Activated naive CD4-positive, alpha-beta T cell treated with anti-CD3 and anti-CD28 coated beads for 36 hours (primary cell): ENCODE results near the gene CHMP6. TPM values are rescaled to one million over a fixed set of nuclear protein-coding genes. Genes with fewer than 3 reads are reported as not detected.

Experiments
- CTCF ChIA-PET: fragments of 350-600 bp; sonication (Branson Sonifier 250); formaldehyde crosslinking; loops from one replicate; lab custom pipeline; 2021; ENCODE audit warnings: antibody characterized with exemption; lab: Charles Lee
- DNase-seq: peaks from one replicate; pipeline ENCODE4 v3.0.0-alpha.2; 2020
- H3K27ac Mint-ChIP-seq: one replicate; pipeline ENCODE4 v1.8.0; 2021; ENCODE audit warnings: mild to moderate bottlenecking, mixed read lengths
- H3K27me3 Mint-ChIP-seq: one replicate; pipeline ENCODE4 v1.8.0; 2021; ENCODE audit warnings: low read depth, mixed read lengths
- H3K36me3 Mint-ChIP-seq: one replicate; pipeline ENCODE4 v1.8.0; 2021; ENCODE audit warnings: low read depth, mixed read lengths
- H3K4me1 Mint-ChIP-seq: one replicate; pipeline ENCODE4 v1.8.0; 2021; ENCODE audit warnings: low read depth, mixed read lengths
- H3K4me3 Mint-ChIP-seq: one replicate; pipeline ENCODE4 v1.8.0; 2021; ENCODE audit warnings: mild to moderate bottlenecking, moderate library complexity, mixed read lengths
- H3K9me3 Mint-ChIP-seq: one replicate; pipeline ENCODE4 v1.8.0; 2021; ENCODE audit warnings: mixed read lengths
- intact Hi-C: fragments of 100-400 bp; cut with micrococcal nuclease; formaldehyde crosslinking; loops from one replicate; pipeline ENCODE4 v1.15.1; 2023
- total RNA-seq, 2 experiments: library from RNA; stranded (reverse); gene quantifications; one replicate each; pipeline ENCODE4 v1.2.3, GENCODE V29; 2021

Gene CHMP6
- total RNA-seq, 2 experiments from 2014 or later = 10.1 to 10.6 TPM

- H3K9me3 Mint-ChIP-seq = no peaks in the 10 kb centered on the region
Observed at GRCh38 chr17:81043725-81044427, 52.2 kb downstream of the CHMP6 start.

GRCh38 chr17:81044428-81044763 lies 52.8 kb downstream of the CHMP6 start:
- H3K9me3 Mint-ChIP-seq = no peaks in the 10 kb centered on the region
- H3K27me3 Mint-ChIP-seq = no peaks in the 10 kb centered on the region
- peaks cover 4% of the 10 kb centered on the region for H3K4me1 Mint-ChIP-seq
- no peaks in the 10 kb centered on the region for H3K36me3 Mint-ChIP-seq
- CTCF ChIA-PET = interaction anchor here (2.0 kb wide), 1 partner anchor 19 kb away, joined by 5 read pairs; no protein-coding TSS in a partner anchor
- intact Hi-C loops = no loop called here
- no peak overlapping the region for H3K27ac Mint-ChIP-seq
- no peak overlapping the region for H3K4me3 Mint-ChIP-seq
- DNase-seq = no peak

More at GRCh38 chr17:81043725-81044427, 52.2 kb downstream of the CHMP6 start:
- H3K27me3 Mint-ChIP-seq = no peaks in the 10 kb centered on the region
- no peaks in the 10 kb centered on the region for H3K4me1 Mint-ChIP-seq
- CTCF ChIA-PET = interaction anchor here (2.0 kb wide), 1 partner anchor 19 kb away, joined by 5 read pairs; no protein-coding TSS in a partner anchor
- no peak overlapping the region for H3K27ac Mint-ChIP-seq
- no peak for DNase-seq
- H3K36me3 Mint-ChIP-seq = no peaks in the 10 kb centered on the region
- no peak overlapping the region for H3K4me3 Mint-ChIP-seq
- intact Hi-C loops = no loop called here

GRCh38 chr17:81044764-81045589 lies 53.3 kb downstream of the CHMP6 start:
- H3K36me3 Mint-ChIP-seq = no peaks in the 10 kb centered on the region
- H3K4me3 Mint-ChIP-seq = no peak overlapping the region
- no peak for DNase-seq
- H3K9me3 Mint-ChIP-seq = no peaks in the 10 kb centered on the region
- intact Hi-C loops = no loop called here
- CTCF ChIA-PET = no interaction called here
- H3K27me3 Mint-ChIP-seq = no peaks in the 10 kb centered on the region
- peaks cover 7% of the 10 kb centered on the region for H3K4me1 Mint-ChIP-seq
- H3K27ac Mint-ChIP-seq = no peak overlapping the region

- Mint-ChIP-seq H3K4me1 (peaks cover 7% of the 10 kb centered on the region), H3K4me3 (no peak overlapping the region), H3K9me3 (no peaks in the 10 kb centered on the region), H3K27ac (no peak overlapping the region), H3K27me3 (no peaks in the 10 kb centered on the region), H3K36me3 (no peaks in the 10 kb centered on the region)
- CTCF ChIA-PET = no interaction called here
- no peak for DNase-seq
- intact Hi-C loops = no loop called here
Observed at GRCh38 chr17:81045590-81046095, 54.0 kb downstream of the CHMP6 start.

- Mint-ChIP-seq H3K27ac (no peak overlapping the region), H3K27me3 (no peaks in the 10 kb centered on the region), H3K4me3 (no peak overlapping the region), H3K9me3 (no peaks in the 10 kb centered on the region), H3K36me3 (no peaks in the 10 kb centered on the region), H3K4me1 (peaks cover 7% of the 10 kb centered on the region)
- intact Hi-C loops = no loop called here
- no peak for DNase-seq
- CTCF ChIA-PET = no interaction called here
Observed at GRCh38 chr17:81046132-81046769, 54.6 kb downstream of the CHMP6 start.

- H3K9me3 Mint-ChIP-seq = no peaks in the 10 kb centered on the region
- CTCF ChIA-PET = no interaction called here
- H3K4me1 Mint-ChIP-seq = peaks cover 7% of the 10 kb centered on the region
- H3K36me3 Mint-ChIP-seq = no peaks in the 10 kb centered on the region
- H3K4me3 Mint-ChIP-seq = no peak overlapping the region
- no peak overlapping the region for H3K27ac Mint-ChIP-seq
- intact Hi-C loops = no loop called here
- DNase-seq = no peak
- no peaks in the 10 kb centered on the region for H3K27me3 Mint-ChIP-seq
Observed at GRCh38 chr17:81046770-81047359, 55.2 kb downstream of the CHMP6 start.

- intact Hi-C loops = no loop called here
- CTCF ChIA-PET = no interaction called here
- no peaks in the 10 kb centered on the region for H3K36me3 Mint-ChIP-seq
- peaks cover 7% of the 10 kb centered on the region for H3K4me1 Mint-ChIP-seq
- H3K27ac Mint-ChIP-seq = no peak overlapping the region
- H3K27me3 Mint-ChIP-seq = no peaks in the 10 kb centered on the region
- H3K4me3 Mint-ChIP-seq = no peak overlapping the region
- H3K9me3 Mint-ChIP-seq = no peaks in the 10 kb centered on the region
- no peak for DNase-seq
Observed at GRCh38 chr17:81048827-81049371, 57.3 kb downstream of the CHMP6 start.

GRCh38 chr17:81049372-81049911 lies 57.8 kb downstream of the CHMP6 start:
- intact Hi-C loops = no loop called here
- Mint-ChIP-seq H3K36me3 (no peaks in the 10 kb centered on the region), H3K4me1 (peaks cover 7% of the 10 kb centered on the region), H3K9me3 (no peaks in the 10 kb centered on the region), H3K4me3 (no peak overlapping the region), H3K27me3 (no peaks in the 10 kb centered on the region), H3K27ac (peak overlapping the region; percentile 31)
- peak; percentile 23 for DNase-seq
- CTCF ChIA-PET = no interaction called here

Other genes with a start within 250 kb of the CHMP6 start
- gene BAIAP2, start 43.3 kb downstream of the CHMP6 start, total RNA-seq = 1 to 10 TPM; 3.9 to 4.2 TPM
- gene PVALEF, start 173.7 kb downstream of the CHMP6 start, total RNA-seq = not detected
- gene AATK, start 174.4 kb downstream of the CHMP6 start, total RNA-seq = under 1 TPM in 1 of 2 experiments, not detected in 1; 0.32 TPM
- gene CEP131, start 231.1 kb downstream of the CHMP6 start, total RNA-seq = 1 to 10 TPM; 9.4 to 9.8 TPM
- gene TEPSIN, start 247.2 kb downstream of the CHMP6 start, total RNA-seq = 10 to 100 TPM; 21.7 to 25.9 TPM
- 10 to 100 TPM; 75.7 to 77.0 TPM for gene NDUFAF8, start 247.5 kb downstream of the CHMP6 start, total RNA-seq